Stimulated activated CD8-positive, alpha-beta memory T cell treated with anti-CD3 and anti-CD28 coated beads, Interleukin-4, amount 100 ng/mL, for 48 hours (primary cell): ENCODE data around the gene HIPK1.

Source experiments
- DNase-seq: peaks from one replicate; pipeline ENCODE4 v3.0.0-alpha.2; 2020

HIPK1 gene

DNA sequence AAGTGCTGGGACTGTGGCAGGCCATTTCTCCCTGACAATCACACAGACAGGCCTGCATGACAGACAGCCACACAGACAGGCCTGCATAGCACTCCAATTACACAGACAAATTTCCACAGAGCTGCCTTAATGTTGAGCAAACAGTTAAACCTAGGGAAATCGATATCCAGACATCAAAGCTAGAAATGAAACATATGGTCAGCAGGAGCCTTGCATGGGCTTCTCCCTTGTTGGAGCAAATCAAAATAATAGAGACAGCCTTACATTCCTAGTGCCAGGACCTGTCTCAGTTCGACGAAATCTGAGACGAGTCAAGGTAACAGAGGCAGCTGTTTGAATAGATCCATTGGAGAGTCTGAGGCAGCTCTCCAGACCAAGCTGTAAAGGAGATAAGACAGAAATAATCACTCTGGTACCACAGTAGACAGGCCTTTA, 92.6 kb downstream of the HIPK1 start:
- no peak for DNase-seq

DNA sequence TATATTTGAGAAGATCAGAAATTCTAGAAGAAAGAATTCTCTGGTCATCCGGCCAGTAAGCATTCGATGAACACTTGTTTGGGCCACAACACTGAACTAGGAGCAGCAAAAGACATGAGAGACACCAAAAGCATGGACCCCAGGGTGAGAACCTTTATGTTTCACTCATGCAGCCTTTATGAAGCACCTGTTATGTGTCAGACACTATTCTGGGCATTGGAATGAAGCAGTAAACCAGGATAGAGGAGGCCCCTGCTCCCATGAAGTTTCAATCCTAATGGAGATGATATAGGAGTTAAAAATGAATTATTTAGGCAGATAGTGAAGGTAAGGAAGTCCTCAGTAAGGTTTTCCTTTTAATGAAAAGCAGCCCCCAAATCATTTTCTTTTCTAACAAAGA, 93.8 kb downstream of the HIPK1 start:
- no peak for DNase-seq

DNA sequence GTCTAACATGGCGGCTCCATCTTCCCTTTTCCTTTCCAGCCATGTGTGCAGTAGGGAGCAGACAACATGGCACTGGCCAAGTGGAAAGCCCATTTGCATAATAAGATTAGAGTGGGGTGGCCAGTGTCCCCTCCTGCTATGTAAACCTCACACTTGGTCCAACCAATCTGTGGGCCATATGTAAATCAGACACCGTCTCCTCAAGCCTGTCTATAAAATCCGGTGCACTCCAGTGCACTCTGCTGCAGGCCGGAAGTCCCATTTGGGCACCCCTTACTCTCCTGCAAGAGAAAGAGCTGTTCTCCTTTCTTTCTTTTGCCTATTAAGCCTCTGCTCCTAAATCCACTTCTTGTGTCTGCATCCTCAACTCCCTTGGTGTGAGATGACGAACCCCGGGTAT, 94.3 kb downstream of the HIPK1 start:
- DNase-seq: no peak

DNA sequence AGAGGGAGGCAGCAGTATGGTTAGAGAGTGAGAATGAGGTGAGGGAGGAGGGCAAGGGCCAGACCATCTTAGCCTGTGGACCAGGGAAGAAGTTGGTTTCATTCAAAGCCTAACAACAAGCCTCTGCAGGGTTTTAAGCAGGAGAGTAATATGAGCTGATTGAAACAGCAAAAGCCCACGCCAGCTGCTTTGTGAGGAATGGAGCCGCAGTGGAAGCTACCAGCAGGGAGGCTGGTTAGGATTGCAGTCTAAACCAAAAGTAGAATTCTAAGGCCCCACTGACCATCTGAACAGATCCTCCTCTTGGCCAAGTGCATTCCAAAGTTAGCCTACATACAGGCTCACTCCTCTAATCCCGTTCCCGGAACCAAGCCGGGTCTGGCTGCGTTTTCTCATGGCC, 94.9 kb downstream of the HIPK1 start:
- no peak for DNase-seq

DNA sequence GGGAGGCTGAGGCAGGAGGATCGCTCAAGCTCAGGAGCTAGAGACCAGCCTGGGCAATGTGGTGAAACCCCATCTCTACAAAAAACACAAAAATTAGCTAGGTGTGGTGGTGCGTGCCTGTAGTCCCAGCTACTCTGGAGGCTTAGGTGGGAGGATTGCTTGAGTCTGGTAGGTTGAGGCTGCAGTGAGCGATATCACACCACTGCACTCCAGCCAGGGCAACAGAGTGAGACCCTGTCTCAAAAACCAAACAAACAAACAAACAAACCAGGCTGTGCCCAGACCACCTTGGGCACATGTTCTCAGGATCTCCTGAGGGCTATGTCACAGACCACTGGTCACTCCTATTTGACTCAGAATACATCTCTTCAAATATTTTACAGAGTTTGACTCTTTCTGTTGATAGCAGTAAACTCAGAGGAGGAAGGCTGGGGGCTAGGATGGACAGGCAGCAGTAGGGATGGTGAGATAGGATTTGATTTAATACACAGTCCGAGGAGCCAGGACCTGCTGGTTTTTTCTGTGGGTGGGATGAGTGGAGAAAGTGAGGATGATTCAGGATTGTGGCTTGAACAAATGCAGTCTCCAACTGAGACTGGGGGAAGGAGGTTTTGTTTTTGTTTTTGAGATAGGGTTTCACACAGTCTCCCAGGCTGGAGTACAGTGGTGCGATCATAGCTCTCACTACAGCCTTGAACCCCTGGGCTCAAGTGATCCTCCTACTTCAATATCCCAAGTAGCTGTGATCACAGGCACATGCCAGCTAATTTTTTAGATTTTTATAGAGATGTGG, 96.7 kb downstream of the HIPK1 start:
- DNase-seq: no peak

DNA sequence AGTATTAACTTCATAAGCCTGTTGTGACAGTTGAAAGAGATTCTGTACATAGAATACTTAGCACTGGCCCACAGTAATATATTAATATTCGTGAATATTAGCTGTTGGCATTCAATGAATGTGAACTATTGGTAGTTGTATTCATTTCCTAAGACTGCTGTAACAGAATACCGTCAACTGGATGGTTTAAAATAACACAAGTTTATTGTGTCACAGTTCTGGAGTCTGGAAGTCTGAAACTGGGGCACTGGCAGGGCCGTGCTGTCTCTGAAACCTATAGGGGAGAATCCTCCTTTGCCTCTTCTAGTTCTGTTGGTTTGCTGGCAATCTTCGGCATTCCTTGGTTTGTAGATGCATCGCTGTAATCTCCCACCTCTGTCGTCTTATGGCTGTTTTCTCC, 97.7 kb downstream of the HIPK1 start:
- DNase-seq: no peak
